T-helper 2 cell treated with Interferon-gamma antibody and Interleukin-4, amounts not matched to agents 100 ng/mL and 5 ng/mL, for 36 hours (primary cell): ENCODE data around the gene B3GNT2. TPM values are rescaled to one million over a fixed set of nuclear protein-coding genes. Genes with fewer than 3 reads are reported as not detected.

Experiments used
- intact Hi-C: fragments of 100-400 bp; cut with micrococcal nuclease; formaldehyde crosslinking; loops from one replicate; pipeline ENCODE4 v1.15.1; 2023
- total RNA-seq: library from RNA; stranded (reverse); gene quantifications from 2 replicates; pipeline ENCODE4 v1.2.3, GENCODE V29; 2022

Gene B3GNT2
- total RNA-seq, 1 donor from 2014 or later, result 24.0 TPM

DNA sequence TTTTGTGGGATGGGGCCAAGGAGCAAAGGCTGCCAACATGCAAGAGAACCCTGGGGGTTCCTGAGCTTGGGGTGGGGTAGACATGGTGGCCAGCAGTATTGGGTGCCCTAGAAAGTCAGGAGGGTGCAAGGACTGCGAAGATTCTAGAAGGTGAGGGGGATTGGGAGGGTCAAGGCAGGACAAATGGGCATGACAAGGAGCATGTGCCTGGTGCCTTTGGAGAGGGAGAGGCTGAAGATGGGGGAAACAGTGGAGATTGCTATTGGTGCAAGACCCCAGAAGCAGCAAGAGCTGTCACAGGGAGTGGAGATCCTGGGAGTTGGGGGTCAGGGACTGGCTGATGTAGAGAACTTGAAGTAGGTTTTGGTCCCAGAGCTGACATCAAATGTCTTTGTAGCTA lies 7.5 kb downstream of the B3GNT2 start:
- intact Hi-C loops, result no loop called here

DNA sequence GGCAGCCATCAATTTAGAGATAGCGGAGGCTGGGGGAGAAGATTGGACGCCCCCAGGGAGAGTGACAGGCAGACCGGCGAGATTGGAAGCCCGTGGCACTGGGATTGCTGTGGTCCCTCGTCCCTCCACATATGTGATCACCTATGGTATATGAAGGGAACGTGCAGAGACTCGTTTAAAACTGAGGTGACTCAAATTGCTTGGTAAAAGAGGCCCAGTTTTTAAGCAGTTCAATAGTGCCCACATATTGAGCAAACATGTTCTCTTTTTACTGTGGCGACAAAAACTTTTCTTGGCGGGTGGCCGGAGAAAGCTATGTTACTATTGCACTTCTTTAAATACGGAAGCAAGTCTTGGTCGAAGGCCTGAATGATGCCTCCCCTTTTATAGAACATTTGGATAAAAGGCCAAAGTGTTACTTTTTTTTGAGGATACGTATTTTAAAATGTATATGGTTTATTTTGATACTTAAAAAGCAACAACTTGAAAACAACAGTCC lies 9.1 kb downstream of the B3GNT2 start:
- intact Hi-C loops, result no loop called here

DNA sequence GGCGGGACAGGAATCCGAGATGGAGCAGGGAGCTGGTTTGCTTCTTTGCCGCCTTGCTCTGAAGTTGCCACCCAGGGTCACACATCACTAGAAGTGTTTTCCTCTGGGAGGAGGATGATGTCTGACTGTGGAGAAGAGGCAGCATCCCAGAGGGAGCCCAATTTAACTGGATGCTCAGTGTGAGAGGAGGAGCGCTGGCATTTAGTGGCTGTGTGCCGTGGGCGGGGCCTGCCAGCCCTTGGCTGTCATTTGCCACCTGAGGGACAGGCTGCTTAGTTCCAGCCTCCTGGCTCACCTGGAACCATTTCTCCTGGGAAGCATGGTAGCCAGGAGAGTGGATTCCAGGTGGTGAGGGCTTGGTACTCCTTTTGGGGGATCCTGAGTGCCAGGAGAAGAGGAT lies 9.6 kb downstream of the B3GNT2 start:
- intact Hi-C loops, result no loop called here

DNA sequence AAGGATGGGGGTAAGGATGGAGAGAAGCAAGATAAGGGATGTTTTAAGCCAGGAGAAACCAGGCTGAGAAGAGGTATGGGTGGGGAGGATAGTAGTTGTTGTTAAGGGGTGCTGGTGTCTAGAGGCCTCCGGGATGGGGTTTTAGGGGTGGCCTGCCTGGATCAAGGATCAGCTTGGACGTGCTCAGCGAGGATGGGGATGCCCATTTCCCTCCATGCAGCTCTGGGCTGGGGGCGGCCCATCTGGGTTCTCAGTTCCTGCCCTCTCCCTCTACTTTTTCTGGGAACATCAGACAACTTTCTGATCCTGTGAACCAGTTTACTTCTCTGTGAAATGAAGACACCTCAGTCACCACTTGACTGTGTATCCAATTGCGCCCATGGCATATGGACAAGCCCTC lies 10.1 kb downstream of the B3GNT2 start:
- intact Hi-C loops, result no loop called here

DNA sequence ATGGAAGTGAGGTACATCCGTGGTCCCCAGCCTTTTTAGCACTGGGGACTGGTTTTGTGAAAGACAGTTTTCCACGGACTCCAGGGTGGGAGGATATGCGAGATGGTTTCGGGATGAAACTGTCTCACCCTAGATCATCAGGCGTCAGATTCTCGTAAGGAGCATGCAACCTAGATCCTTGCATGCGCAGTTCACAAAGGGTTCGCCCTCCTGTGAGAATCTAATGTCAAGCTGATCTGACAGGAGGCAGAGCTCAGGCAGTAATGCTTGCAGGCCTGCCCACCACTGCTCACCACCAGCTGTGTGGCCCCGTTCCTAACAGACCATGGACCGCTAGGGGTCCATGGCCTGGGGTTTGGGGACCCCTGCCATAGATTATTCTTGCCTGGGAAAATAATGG lies 11.6 kb downstream of the B3GNT2 start:
- intact Hi-C loops, result no loop called here

DNA sequence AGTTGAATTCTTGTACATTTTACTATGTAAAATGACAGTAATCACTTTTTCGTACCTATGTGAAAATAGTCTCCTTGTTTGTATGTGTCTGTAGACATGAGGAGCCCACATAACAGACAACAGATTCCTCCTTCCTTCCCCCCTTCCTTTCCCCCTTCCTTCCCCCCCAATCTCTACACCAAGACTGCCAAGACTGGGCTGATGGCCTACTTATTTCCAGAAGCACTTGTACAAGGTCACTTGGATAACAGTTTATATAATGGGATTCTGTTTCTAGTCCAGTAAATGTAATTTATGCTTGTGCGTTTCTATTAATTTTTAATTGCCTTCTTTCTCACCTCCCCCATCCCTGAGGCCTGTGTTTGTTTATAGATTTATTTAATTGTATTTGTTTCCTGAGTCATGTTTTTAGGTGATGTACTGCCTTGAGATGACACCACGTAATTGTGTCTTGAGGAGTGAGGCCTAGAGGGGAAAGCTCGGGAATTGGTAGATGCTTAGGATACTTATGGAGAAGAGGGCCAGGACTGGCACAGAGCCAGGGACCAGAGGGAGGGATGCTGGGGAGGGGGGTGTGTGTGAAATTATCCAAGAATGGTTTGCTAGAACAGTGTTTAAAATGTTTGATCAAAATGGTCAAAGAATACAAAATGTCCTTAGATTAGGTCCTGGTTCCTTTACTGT lies 12.3 kb downstream of the B3GNT2 start:
- intact Hi-C loops, result no loop called here

DNA sequence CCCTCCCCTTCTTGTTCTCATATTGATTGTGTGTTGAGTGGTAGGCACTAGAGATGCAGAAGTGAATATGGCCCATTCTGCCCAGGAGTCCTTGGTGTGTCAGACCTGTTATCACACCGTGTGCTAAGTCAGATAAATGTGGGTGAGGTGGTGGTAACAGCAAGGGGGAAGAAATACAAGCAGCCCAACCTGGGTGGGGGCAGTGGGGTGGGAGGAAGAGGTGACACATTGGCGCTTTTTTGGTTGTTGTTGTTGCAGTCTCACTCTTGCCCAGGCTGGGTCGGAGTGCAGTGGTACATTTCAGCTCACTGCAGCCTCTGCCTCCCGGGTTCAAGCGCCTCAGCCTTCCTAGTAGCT lies 12.8 kb downstream of the B3GNT2 start:
- intact Hi-C loops, result no loop called here

DNA sequence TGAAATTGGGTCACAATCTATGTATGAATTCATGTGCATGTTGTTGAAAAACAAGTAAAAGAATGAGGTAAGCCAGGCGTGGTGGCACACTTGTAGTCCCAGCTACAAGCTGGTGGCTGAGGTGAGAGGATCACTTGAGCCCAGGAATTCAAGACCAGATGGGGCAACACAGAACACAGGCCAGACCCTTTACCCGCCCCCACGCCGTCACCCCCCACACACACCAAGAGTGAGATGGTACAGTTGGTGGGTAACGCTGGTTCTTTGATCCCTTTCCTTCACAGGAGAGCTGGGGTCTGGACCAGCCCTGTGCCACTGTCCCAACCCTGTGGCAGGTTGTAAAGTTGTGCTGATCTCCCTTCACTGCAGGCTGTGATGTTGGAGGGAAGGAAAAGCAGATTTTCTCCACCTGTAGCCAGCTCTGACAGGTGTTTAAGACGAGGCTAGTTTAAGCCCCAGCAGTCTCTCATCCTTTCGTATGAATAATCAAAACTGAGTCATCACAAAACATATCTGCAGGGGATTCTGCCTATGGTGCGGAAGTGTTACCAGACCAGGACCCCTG lies 13.6 kb downstream of the B3GNT2 start:
- intact Hi-C loops, result no loop called here

DNA sequence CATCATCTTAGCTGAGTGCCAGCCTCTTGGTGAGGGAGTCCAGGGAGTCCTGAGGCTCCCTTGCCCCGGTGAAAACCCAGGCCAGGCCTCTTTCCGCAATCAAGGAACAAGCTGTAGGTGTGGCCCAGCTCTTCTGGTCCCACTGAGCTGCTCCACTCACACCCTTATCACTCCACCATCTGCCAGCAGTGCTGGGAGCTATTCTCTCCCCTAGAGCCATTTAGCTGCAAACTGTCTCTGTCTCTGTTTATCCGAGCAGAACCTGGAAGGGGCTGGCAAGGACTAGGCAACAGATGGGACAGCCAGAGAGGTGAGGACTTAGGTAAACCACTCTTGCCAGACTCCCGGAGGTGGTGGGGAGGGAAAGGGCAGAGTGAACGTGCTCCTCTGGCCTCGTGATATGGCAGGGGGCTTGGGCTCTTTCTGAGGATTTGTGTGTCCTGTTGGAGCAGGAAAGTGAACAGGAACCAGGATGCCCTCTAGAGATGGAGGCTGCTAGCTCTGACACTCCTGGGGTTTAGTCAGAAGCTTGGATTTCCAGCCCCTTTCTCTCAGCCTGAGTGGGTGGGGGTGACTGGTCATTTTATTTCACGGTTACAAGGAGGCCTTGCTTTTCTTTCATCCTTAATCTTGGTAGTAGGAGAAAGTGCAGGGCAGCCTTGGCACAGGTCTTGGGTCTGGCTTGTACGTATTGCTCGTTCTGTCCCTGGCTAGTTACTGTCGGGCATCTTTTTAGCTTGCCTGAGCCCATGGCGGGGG lies 19.6 kb downstream of the B3GNT2 start:
- intact Hi-C loops, result no loop called here

DNA sequence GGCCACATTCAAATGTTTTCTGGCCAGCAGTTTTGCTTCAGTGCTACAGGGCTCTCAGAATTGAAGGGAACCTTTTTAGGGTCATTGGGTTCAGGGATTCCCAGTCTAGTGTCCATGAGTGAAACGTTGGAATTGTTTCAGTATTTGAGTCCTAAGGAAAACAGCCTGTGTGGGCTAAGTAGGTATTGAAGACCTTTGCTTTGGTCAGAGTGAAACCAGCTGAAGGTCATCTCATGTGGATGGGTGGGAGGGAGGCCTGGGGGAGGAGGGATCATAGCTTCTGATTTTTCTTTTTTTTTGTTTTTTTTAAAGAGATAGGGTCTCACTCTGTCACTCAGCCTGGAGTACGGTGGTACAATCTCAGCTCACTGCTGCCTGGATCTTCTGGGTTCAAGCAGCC lies 20.2 kb downstream of the B3GNT2 start:
- intact Hi-C loops, result no loop called here

DNA sequence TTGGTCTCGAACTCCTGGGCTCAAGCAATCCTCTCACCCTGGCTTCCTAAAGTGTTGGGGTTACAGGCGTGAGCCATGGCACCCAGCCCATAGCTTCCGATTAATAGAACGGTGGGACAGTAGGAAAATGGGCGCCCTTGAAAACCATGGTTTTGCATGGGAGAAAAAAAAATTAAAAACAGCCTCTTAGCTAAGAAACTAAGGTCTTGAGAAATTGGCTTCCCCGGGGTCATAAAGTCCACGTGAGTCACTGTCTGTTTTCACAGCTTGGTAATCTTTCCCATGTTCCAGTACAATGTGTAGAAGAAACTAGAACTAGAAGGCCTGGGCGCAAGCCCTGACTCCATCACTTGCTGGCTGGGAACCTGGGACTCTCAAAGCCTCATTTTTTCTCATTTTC lies 20.7 kb downstream of the B3GNT2 start:
- intact Hi-C loops, result no loop called here

DNA sequence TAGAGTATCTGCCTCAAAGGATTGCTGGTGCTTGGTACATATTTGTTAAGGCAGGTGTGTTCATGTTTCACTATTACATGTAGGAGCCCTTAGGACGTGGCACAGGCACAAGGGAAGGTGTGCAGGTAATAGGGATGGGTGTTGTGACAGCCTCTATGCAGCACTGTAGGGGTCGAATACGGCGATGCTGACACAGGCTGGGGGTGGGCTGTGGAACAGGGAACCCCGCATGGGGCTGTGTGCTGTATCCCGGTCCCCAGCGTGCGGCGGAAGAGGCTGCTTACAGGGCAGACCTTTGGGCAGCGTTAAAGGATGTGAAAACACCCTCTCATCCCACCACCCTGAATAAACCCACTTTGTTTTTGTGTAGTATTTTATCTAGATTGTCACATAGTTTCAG lies 21.5 kb downstream of the B3GNT2 start:
- intact Hi-C loops, result no loop called here

DNA sequence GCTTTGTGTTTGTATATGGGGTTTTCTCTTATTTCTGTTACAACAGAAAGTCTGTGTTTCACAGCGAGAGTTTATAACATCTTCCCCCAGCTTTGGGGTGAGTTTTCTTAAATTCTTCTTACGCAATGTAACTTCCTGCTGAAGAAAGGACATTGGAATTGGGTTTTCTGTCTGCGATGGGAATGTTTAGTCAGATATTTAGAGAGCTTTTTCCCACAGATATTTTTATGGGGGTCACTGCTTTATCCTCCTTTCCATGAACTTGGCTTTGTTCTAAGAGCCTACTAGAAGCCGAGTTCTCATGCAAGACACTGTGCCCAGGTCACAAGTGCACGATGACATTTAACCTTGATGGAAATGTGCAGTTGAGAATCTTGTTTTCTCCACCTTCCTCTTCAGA lies 22.1 kb downstream of the B3GNT2 start:
- intact Hi-C loops, result no loop called here

DNA sequence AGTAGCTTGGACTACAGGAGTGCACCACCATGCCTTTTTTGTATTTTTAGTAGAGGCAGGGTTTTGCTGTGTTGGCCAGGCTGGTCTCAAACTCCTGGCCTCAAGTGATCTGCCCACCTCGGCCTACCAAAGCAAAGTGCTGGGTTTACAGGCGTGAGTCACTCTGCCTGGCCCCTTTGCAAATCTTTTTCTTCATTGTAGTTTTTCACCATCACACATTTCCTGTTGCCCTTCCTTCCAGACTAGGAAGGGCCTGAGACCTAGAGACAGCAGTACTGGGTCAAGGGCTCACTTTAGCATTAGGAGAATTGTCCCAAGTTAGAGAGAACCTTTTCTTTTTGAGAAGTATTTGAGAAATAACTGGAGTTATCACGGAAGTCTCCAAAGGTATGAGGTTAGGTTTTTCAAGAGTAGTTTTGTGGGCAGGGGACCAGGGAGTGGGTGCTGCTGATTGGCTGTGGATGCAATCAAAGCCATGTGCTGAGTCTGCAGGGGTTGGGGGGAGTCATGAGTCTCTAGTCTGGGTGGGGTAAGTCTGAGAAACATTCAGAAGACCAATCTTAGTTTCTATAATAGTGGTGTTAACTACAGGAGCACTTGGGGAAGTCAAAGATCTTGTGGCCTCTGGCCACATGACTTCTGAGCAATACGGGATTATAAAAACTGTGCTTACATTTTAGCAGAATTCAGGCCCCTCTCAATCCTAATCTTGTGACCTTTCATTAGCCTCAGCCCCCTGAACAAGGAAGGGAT lies 23.7 kb downstream of the B3GNT2 start:
- intact Hi-C loops, result no loop called here

DNA sequence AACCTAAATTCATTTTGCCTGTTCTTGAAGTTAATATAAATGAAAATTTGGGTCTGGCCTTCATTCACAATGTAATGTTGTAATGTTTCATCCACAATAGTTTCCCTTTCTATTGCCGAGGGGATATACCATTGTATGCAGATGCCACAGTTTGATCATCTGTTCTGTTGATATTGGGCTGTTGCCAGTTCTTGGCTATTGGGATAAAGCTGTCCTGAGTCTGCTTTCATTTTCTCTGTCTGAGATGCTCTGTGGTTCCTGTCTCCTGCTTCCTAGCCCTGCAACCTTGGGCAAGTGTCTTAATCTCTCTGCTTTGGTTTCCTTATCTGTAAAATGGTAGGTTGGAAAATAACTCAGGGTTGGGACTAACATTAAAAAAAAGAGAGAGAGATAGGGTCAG lies 25.2 kb downstream of the B3GNT2 start:
- intact Hi-C loops, result no loop called here

DNA sequence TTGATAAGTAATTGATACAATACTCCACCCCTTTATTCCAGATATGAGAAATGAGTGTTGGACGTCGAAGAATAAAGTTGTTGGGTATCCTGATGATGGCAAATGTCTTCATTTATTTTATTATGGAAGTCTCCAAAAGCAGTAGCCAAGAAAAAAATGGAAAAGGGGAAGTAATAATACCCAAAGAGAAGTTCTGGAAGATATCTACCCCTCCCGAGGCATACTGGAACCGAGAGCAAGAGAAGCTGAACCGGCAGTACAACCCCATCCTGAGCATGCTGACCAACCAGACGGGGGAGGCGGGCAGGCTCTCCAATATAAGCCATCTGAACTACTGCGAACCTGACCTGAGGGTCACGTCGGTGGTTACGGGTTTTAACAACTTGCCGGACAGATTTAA lies 26.3 kb downstream of the B3GNT2 start:
- intact Hi-C loops, result loop anchor here (1.0 kb wide), 1 partner anchor 22 kb away; no protein-coding TSS in a partner anchor

DNA sequence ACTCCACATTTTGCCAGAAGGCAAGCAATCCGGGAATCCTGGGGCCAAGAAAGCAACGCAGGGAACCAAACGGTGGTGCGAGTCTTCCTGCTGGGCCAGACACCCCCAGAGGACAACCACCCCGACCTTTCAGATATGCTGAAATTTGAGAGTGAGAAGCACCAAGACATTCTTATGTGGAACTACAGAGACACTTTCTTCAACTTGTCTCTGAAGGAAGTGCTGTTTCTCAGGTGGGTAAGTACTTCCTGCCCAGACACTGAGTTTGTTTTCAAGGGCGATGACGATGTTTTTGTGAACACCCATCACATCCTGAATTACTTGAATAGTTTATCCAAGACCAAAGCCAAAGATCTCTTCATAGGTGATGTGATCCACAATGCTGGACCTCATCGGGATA lies 26.8 kb downstream of the B3GNT2 start:
- intact Hi-C loops, result loop anchor here (1.0 kb wide), 1 partner anchor 22 kb away; no protein-coding TSS in a partner anchor

DNA sequence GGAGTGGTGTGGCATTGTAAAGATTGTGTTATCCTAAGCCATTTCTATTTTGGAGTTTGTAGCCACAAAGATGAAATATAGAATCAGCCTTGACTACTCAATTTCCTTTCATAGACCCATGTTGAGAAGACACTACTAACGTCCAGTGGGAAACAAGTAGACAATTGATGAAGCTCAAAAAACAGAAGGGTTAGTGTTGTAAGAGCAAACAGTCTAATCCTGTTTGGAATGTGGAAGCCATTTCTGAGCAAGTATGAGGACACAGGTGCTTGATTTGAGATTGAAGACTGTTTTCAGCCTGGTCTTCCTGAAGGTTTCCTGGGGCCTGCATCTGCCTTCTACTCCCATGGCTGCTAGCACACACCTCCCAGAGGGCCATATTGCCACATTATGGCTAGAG lies 29.1 kb downstream of the B3GNT2 start:
- intact Hi-C loops, result no loop called here

DNA sequence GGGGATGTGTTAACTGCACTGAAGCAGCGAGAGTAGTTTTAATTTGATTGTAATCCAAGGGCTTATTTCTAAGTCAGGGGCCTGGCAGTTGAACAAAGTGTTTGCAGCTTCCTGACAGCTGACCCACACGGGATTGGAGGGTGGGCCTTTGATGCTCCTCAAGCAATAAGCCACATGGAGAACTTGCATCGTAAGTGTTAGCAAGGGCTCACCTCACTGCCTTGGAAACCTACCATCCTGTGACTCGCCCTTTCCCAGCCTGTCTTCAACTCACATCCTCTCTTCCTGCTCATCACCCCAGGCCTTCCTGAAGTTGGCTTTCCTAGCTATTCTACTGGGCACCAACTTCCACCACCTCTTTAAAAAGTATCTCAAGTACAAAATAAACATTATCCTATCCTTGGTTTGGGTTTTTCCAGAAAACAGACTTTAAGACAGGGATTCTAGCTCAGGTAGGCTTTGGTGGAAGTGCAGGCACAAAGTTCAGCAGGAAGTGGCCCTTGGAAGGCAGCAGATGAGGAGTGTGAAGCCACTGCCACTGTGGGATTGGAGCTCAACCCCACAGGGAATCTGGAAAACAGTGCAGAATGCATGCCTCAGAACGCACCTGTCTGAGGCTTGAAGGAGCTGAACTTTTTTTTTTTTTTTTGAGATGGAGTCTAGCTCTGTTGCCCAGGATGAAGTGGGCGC lies 31.6 kb downstream of the B3GNT2 start:
- intact Hi-C loops, result no loop called here

DNA sequence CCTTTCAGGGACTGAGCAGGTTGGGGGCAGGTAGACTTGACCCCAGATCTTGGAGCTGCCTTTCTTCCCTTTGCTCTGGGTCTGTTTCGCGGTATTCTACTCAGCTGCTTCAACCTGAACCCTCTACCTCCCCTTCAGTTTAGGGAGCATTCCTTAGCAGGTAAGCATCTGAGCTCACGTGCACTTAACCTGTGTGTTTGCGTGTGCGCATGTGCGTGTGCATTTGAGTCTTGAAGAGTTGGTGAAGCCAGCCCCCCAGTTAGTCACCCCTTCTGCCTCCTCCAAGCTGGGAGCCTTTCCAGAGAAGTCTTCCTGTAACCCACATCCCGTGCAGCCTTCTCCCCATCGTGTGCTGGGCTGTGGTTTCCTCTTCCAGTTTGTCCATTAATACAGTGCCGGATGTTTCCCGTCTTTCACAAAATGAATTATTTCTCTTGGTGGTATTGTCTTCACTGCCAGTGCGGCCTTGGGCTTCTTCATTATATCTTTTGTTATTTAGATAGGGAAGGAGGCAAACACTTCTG lies 33.2 kb downstream of the B3GNT2 start:
- intact Hi-C loops, result no loop called here

DNA sequence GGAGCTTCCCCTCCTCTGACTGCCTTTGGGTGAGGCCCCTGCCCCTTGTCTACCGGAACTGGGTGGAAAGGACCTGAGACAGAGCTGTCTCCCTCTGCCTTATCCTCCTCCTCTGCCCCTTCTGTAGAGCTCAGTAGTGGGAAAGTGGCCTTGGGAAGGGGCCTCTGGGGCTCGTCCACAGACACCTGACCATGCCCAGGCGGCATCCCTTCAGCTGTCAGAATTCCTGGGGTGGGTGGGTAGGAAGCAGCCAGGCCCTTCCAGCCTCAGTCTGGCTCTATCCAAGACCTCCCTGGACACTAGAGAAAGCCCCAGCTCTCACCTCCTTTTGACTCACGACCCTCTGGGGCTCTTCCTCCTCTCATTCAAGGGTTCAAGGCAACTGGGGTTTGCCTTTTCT lies 35.6 kb downstream of the B3GNT2 start:
- intact Hi-C loops, result no loop called here
